Heart right ventricle (tissue), 16 donors: ENCODE data around the gene HMGN1. TPM values are rescaled to one million over a fixed set of nuclear protein-coding genes. Genes with fewer than 3 reads are reported as not detected.

Source experiments
- ATAC-seq, 8 donors: fragments of 200-7000 bp; cut with Tn5 transposase; one replicate each; pipeline ENCODE4 v1.9.1; 2020; ENCODE audit warnings: mild to moderate bottlenecking in 8 of 8, moderate library complexity in 8 of 8, moderate number of reproducible peaks in 1 of 8
- DNase-seq, 2 donors: peaks; one replicate each; pipeline ENCODE4 v3.0.0-alpha.2; 2020
- H3K27ac ChIP-seq, 10 donors: fragments of 200-600 bp; sonication (generic) in 2 of 10; one replicate each; pipeline versions ENCODE4 v1.5.0 to v1.8.0; 2020 to 2022; ENCODE audit warnings: mild to moderate bottlenecking in 3 of 10
- H3K27me3 ChIP-seq, 7 donors: fragments of 200-600 bp; one replicate each; pipeline ENCODE4 v1.8.0; 2021 to 2022; ENCODE audit warnings: mild to moderate bottlenecking in 2 of 7
- H3K36me3 ChIP-seq, 9 donors: fragments of 200-600 bp; sonication (generic) in 1 of 9; one replicate each; pipeline versions ENCODE4 v1.5.0 to v1.8.0; 2020 to 2022; ENCODE audit warnings: mild to moderate bottlenecking in 2 of 9
- H3K4me1 ChIP-seq, 9 donors: fragments of 200-600 bp; sonication (generic) in 1 of 9; one replicate each; pipeline versions ENCODE4 v1.5.0 to v1.8.0; 2020 to 2022; ENCODE audit warnings: mild to moderate bottlenecking in 4 of 9
- H3K4me3 ChIP-seq, 10 donors: fragments of 200-600 bp; sonication (generic) in 2 of 10; one replicate each; pipeline versions ENCODE4 v1.5.0 to v1.8.0; 2020 to 2022; ENCODE audit warnings: mild to moderate bottlenecking in 7 of 10, moderate library complexity in 2 of 10
- H3K9me3 ChIP-seq, 11 donors: fragments of 200-600 bp in 10 of 11; sonication (generic) in 2 of 11; one replicate each; pipeline versions ENCODE4 v1.5.0 to v1.8.0; 2013 to 2022; ENCODE audit warnings: mild to moderate bottlenecking in 2 of 11, control low read depth in 1 of 11, moderate library complexity in 1 of 11
- CTCF ChIP-seq, 9 donors: fragments of 200-600 bp; sonication (generic) in 2 of 9; IDR thresholded peaks; one replicate each; pipeline versions ENCODE4 v1.5.0 to v1.8.0; 2021 to 2022; ENCODE audit warnings: antibody characterized with exemption in 9 of 9, mild to moderate bottlenecking in 5 of 9, moderate library complexity in 1 of 9
- WGBS, 2 donors: extraction: QIAGEN DNeasy Blood & Tissue Kit; methylation state at CpG; one replicate each; pipeline ENCODE4 v1.1.7; 2013; ENCODE audit warnings: inconsistent platforms in 1 of 2; 5-methylcytosine and 5-hydroxymethylcytosine counted together
- intact Hi-C, 10 donors: fragments of 100-400 bp; cut with DNase I; formaldehyde crosslinking; loops; one replicate each; pipeline versions ENCODE4 v1.11.1 to v1.14.2; 2022
- polyA plus RNA-seq, 2 donors: library from polyadenylated mRNA; stranded (reverse); fragments of 200-250 nt; gene quantifications; one replicate each; pipeline ENCODE4 v1.2.3, GENCODE V29; 2013
- total RNA-seq, 10 donors: library from RNA; stranded (reverse); fragmentation: NEBNext Ultra II Directional in 3 of 10; extraction: Animal tissue kit (Norgen Biotek cat#: 25700) in 3 of 10; gene quantifications; one replicate each; pipeline versions ENCODE4 v1.2.1 to v1.2.4, GENCODE V29; 2021 to 2023
- donor health status: Arrhythmogenic right ventricular cardiomyopathy.
- donor health status: ischemic (EF 13 %, LVEDD 7.1; RV severe dilation, severe dysfunction).
- donor health status: healthy with polysubstance abuse.
- donor health status: DM: no; HTN: yes; CAD: no.
- donor health status: DM: no; HTN: no; CAD: no.
- donor health status: ischemic (EF 25% LVEDD 6.9; RV normal size, moderate dysfunction).
- donor health status: ischemic (EF 25% LVEDD 5.7; RV mildly dilated, moderate dysfunction).
- donor health status: healthy.
- donor health status: DM: yes; HTN: yes; CAD: no.
- donor health status: Ischemic cardiomyopathy.
- donor health status: ischemic (EF 35%, LVEDD 5.7; RV mildly dilated, moderate dysfunction).
- donor health status: nonischemic (EF 11% LVEDD 7.7; RV severe dilation, severe dysfunction).
- donor health status: DM: yes; HTN: yes; CAD: no.
- donor health status: PGD.
- donor health status: ischemic (EF 29% LVEDD 5.4; RV normal size, mild dysfunction).
- donor health status: nonischemic (EF 23%, LVEDD 6.1; RV moderate dilation, normal function).

Gene HMGN1
- total and polyA plus RNA-seq, 12 donors, result 46.2 to 79.0 (median 59.3) TPM

DNA sequence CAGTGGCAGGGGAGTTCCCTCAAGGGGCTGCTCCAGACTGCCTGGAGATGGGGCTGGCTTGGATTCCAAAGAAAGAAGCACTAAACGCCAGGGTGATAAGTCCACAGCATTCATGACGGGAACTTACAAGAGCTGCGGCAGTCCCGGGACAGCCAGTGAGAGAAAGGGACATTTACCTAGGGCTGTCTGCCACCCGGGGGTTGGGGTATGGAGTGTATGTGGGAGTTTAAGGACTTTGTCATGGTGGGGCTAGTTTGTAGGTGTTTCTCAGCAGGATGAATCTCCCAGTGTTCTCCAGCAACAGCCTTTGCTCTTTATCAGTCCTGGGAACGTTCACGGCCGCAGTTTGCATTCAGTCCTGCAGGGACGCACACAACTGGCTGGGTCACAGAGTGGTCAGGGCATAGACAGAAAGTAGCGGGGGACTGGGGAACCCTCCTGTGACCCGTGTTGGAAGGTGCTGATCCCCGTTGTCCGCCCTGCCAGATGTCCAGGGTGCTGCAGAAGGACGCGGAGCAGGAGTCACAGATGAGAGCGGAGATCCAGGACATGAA is 41.4 kb upstream of the HMGN1 start:
- ATAC-seq, result no peak
- intact Hi-C loops, result loop anchor here in 1 of 10 donors (10.0 kb wide), 1 partner anchor 185 kb away; no protein-coding TSS in a partner anchor
- H3K4me3 ChIP-seq, result no peak overlapping the region
- H3K27me3 ChIP-seq, result no peaks in the 10 kb centered on the region
- 49 to 57% methylated on average over 16 of the region's 16 CpGs for WGBS, 2 donors
- H3K27ac ChIP-seq, result no peak overlapping the region
- peaks cover 5 to 44% (median 31%) of the 10 kb centered on the region in 9 donors for H3K4me1 ChIP-seq
- no peaks in the 10 kb centered on the region for H3K9me3 ChIP-seq
- TF ChIP-seq CTCF (IDR thresholded peaks at IDR 0.05), result peak in 2 of 9 donors; percentile 8 to 19
- no peak for DNase-seq
- peaks cover 0 to 54% (median 32%) of the 10 kb centered on the region in 9 donors for H3K36me3 ChIP-seq

DNA sequence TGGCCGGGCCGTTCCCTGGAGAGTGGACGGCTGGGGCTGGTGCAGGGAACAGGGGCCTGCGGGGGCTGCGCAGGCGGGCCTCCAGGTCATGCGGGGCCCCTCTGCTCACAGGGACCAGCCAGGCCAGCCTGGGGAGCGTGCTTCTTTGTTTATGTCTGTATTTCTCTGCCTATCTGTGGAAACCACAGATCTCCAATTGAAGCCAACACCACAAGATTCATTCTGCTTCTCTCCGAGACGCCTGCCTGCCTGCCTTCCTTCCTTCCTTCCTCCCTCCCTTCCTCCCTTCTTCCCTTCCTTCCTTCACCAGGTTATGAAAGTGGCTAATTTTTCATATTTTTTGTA is 39.9 kb upstream of the HMGN1 start:
- 8 to 9% methylated on average over 10 of the region's 10 CpGs for WGBS, 2 donors
- TF ChIP-seq CTCF (IDR thresholded peaks at IDR 0.05), result peak in 3 of 9 donors; percentile 3 to 49 (median 4)
- H3K36me3 ChIP-seq, result peaks cover 0 to 40% (median 23%) of the 10 kb centered on the region in 9 donors
- H3K4me1 ChIP-seq, result peaks cover 5 to 47% (median 31%) of the 10 kb centered on the region in 9 donors
- peak overlapping the region in 9 of 10 donors; percentile 32 to 65 (median 56) for H3K4me3 ChIP-seq
- no peaks in the 10 kb centered on the region for H3K9me3 ChIP-seq
- H3K27ac ChIP-seq, result peak overlapping the region in 5 of 10 donors; percentile 5 to 83 (median 55)
- intact Hi-C loops, result loop anchor here in 9 of 10 donors (1.0 to 10.0 kb wide), 12 partner anchors 36 to 204 kb away; partner anchors contain the start of genes BRWD1 (in 6 of the 9), HMGN1 (in 3 of the 9) and PSMG1 (in 2 of the 9)
- DNase-seq, result no peak
- no peak for ATAC-seq
- H3K27me3 ChIP-seq, result no peaks in the 10 kb centered on the region

GRCh38 chr21:39388038-39388810 is 39.3 kb upstream of the HMGN1 start:
- DNase-seq (peak; percentile 91 to 95), ATAC-seq (peak; percentile 85 to 94 (median 88))
- peak overlapping the region in 9 of 10 donors; percentile 32 to 65 (median 56) for H3K4me3 ChIP-seq
- TF ChIP-seq CTCF (IDR thresholded peaks at IDR 0.05), result peak; percentile 83 to 98 (median 95)
- no peaks in the 10 kb centered on the region for H3K27me3 ChIP-seq
- peak overlapping the region in 9 of 10 donors; percentile 5 to 83 (median 55) for H3K27ac ChIP-seq
- WGBS, 2 donors, result 19 to 25% methylated on average over 35 of the region's 35 CpGs
- H3K4me1 ChIP-seq, result peaks cover 5 to 47% (median 31%) of the 10 kb centered on the region in 9 donors
- H3K9me3 ChIP-seq, result no peaks in the 10 kb centered on the region
- intact Hi-C loops, result loop anchor here in 9 of 10 donors (1.0 to 10.0 kb wide), 12 partner anchors 36 to 203 kb away; partner anchors contain the start of genes BRWD1 (in 6 of the 9), HMGN1 (in 3 of the 9) and PSMG1 (in 2 of the 9)
- peaks cover 0 to 34% (median 17%) of the 10 kb centered on the region in 9 donors for H3K36me3 ChIP-seq

DNA sequence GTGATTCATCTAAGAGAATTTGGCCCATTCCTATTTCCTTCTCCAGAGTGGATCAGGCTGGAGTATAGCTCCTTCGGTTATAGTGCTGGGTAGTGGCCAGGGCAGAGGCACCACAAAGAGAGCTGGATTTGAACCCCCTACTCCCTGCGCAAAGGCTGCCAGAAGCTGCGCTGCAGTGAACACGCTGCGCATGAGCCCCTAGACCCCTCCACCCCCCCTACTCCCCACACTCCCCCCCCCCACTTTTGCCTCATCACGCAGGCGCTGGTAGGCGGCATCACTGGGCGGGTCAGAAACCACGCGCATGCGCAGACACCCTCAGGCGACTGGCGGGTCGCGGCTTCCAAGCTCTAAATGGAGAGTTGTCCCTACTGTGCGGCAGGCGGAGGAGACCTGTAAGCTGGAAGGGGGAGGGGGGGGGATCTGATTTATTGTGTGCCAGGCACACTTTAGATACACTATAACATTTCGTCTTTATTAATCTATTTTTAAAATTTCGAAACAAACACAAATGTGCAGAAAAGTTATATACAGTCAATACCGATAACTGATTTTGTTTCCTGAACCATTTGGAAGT is 38.7 kb upstream of the HMGN1 start:
- 13 to 17% methylated on average over 21 of the region's 21 CpGs for WGBS, 2 donors
- Histone ChIP-seq H3K4me3 (peak overlapping the region in 9 of 10 donors; percentile 32 to 65 (median 56)), H3K4me1 (peaks cover 5 to 47% (median 31%) of the 10 kb centered on the region in 9 donors), H3K27me3 (no peaks in the 10 kb centered on the region), H3K36me3 (peaks cover 0 to 28% (median 11%) of the 10 kb centered on the region in 9 donors), H3K27ac (peak overlapping the region in 9 of 10 donors; percentile 6 to 83 (median 67)), H3K9me3 (no peaks in the 10 kb centered on the region)
- no peak for TF ChIP-seq CTCF (IDR thresholded peaks at IDR 0.05)
- ATAC-seq (peak; percentile 61 to 91 (median 78)), DNase-seq (peak; percentile 93 to 95)
- intact Hi-C loops, result loop anchor here (1.0 to 10.0 kb wide), 12 partner anchors 35 to 203 kb away; partner anchors contain the start of genes BRWD1 (in 8 of the 10), HMGN1 (in 3 of the 10) and PSMG1 (in 2 of the 10)
